HCT116 (cell line): Measurements from ENCODE around the gene SLIT1.

ENCODE experiments used
- CBX3 ChIP-seq: IDR thresholded peaks from 2 replicates; pipeline ENCODE4 v1.6.1; 2012; ENCODE audit warnings: low read depth
- EGR1 ChIP-seq: IDR thresholded peaks from 2 replicates; pipeline ENCODE4 v1.6.1; 2012; ENCODE audit warnings: low read depth
- EZH2 ChIP-seq: fragments of 200-600 bp; sonication (generic); IDR thresholded peaks from 2 replicates; pipeline ENCODE4 v1.6.1; 2017; ENCODE audit warnings: antibody characterized with exemption, mixed run types
- EZH2phosphoT487 ChIP-seq: fragments of 200-600 bp; IDR thresholded peaks from 2 replicates; pipeline ENCODE4 v1.6.1; 2018; ENCODE audit warnings: antibody characterized with exemption, borderline replicate concordance
- POLR2A ChIP-seq: IDR thresholded peaks from 2 replicates; pipeline ENCODE4 v1.7.0; 2011; ENCODE audit warnings: borderline replicate concordance; ENCODE audit not compliant: insufficient read depth, insufficient read length; ENCODE audit errors: extremely low read depth
- RAD21 ChIP-seq: IDR thresholded peaks from 2 replicates; pipeline ENCODE4 v1.6.1; 2012; ENCODE audit warnings: low read depth, mild to moderate bottlenecking
- SP1 ChIP-seq: IDR thresholded peaks from 2 replicates; pipeline ENCODE4 v1.6.1; 2012; ENCODE audit warnings: low read depth
- TCF7L2 ChIP-seq: IDR thresholded peaks from 2 replicates; pipeline ENCODE4 v1.7.0; 2011; ENCODE audit warnings: borderline replicate concordance, inconsistent platforms; ENCODE audit not compliant: insufficient read depth, insufficient read length; ENCODE audit errors: extremely low read depth
- TF ChIP-seq, protein P1 (sequence below), 3 experiments: fragments of 200-600 bp in 1 of 3; sonication (generic) in 1 of 3; IDR thresholded peaks in 2 of 3; conservative IDR thresholded peaks in 1 of 3; 2 replicates each; pipeline ENCODE4 v1.5.1; 2012 to 2017; ENCODE audit warnings: low read depth in 2 of 3, low read length in 2 of 3, antibody characterized with exemption in 1 of 3, borderline replicate concordance in 1 of 3, control low read depth in 1 of 3, mild to moderate bottlenecking in 1 of 3, mixed read lengths in 1 of 3, mixed run types in 1 of 3, moderate library complexity in 1 of 3; ENCODE audit not compliant: insufficient read depth in 1 of 3

DNA sequence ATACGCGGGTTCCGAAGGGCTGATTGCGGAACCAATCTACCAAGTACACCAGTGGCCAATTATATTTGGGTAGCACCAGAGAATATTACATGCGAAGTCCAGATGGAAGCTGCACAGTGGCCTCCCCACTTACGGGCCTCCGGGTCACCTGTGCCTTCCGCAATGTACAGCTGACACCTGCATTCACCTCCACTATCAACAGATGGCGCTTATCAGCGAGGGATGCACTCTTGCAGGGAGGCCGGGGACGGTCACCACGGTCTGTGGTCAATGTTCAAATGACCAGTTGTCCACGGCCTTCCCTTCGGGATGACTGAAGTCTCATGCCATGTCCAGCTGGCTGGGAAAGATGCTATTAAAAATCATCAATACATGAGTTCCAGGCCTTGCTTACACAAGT, 47.6 kb downstream of the SLIT1 start:
- TF ChIP-seq, protein P1, sequence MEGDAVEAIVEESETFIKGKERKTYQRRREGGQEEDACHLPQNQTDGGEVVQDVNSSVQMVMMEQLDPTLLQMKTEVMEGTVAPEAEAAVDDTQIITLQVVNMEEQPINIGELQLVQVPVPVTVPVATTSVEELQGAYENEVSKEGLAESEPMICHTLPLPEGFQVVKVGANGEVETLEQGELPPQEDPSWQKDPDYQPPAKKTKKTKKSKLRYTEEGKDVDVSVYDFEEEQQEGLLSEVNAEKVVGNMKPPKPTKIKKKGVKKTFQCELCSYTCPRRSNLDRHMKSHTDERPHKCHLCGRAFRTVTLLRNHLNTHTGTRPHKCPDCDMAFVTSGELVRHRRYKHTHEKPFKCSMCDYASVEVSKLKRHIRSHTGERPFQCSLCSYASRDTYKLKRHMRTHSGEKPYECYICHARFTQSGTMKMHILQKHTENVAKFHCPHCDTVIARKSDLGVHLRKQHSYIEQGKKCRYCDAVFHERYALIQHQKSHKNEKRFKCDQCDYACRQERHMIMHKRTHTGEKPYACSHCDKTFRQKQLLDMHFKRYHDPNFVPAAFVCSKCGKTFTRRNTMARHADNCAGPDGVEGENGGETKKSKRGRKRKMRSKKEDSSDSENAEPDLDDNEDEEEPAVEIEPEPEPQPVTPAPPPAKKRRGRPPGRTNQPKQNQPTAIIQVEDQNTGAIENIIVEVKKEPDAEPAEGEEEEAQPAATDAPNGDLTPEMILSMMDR (IDR thresholded peaks at IDR 0.05 in 2 of 3, conservative IDR thresholded peaks at IDR 0.05 in 1 of 3; ENCODE audit: borderline replicate concordance in 1 of 3, insufficient read depth in 1 of 3, low read depth in 2 of 3, low read length in 2 of 3) = peak; percentile 68 to 71 (median 70); a peak in 5 of 6 replicates
- TF ChIP-seq POLR2A = no peak
- TF ChIP-seq RAD21 = peak; percentile 67
- no peak for TF ChIP-seq SP1
- no peak for TF ChIP-seq EGR1
- no peak for TF ChIP-seq EZH2
- TF ChIP-seq TCF7L2 = no peak
- TF ChIP-seq CBX3 = peak; percentile 38; the same call in 1 of the 2 replicates
- no peak for TF ChIP-seq EZH2phosphoT487
